DOHH2 (cell line): ENCODE measurements around the gene FRY.
A peak's percentile ranks its signal among the peaks of the same experiment; 100 is the strongest.

Source experiments
- H3F3A ChIP-seq: fragments of 200-600 bp; sonication (generic), shearing (Covaris generic); 2 replicates; pipeline ENCODE4 v1.6.0; 2016; ENCODE audit warnings: antibody characterized with exemption, mild to moderate bottlenecking; ENCODE audit not compliant: control insufficient read depth, insufficient read depth
- H3K27ac ChIP-seq: fragments of 200-600 bp; sonication (generic); 2 replicates; pipeline ENCODE4 v1.5.1; 2014; ENCODE audit warnings: low read depth, mild to moderate bottlenecking, low read length, moderate library complexity
- H3K27me3 ChIP-seq: fragments of 200-600 bp; sonication (generic); 2 replicates; pipeline ENCODE4 v1.6.1; 2014; ENCODE audit warnings: mild to moderate bottlenecking, low read length, mixed read lengths; ENCODE audit not compliant: control insufficient read depth
- H3K36me3 ChIP-seq: fragments of 200-600 bp; sonication (generic); 2 replicates; pipeline ENCODE4 v1.6.1; 2014; ENCODE audit warnings: mild to moderate bottlenecking, low read length, moderate library complexity, mixed read lengths; ENCODE audit not compliant: control insufficient read depth
- H3K4me1 ChIP-seq: fragments of 200-600 bp; sonication (generic); 2 replicates; pipeline ENCODE4 v1.6.1; 2014; ENCODE audit warnings: mild to moderate bottlenecking, low read length, mixed read lengths; ENCODE audit not compliant: control insufficient read depth
- H3K4me2 ChIP-seq: fragments of 200-600 bp; sonication (generic); 2 replicates; pipeline ENCODE4 v1.6.0; 2014; ENCODE audit warnings: mild to moderate bottlenecking, low read length, moderate library complexity
- H3K4me3 ChIP-seq: fragments of 200-600 bp; sonication (generic); 2 replicates; pipeline ENCODE4 v1.5.1; 2014; ENCODE audit warnings: mild to moderate bottlenecking, low read length, mixed read lengths
- H3K79me2 ChIP-seq: fragments of 200-600 bp; sonication (generic); 2 replicates; pipeline ENCODE4 v1.6.1; 2014; ENCODE audit warnings: mild to moderate bottlenecking, low read length, mixed read lengths; ENCODE audit not compliant: control insufficient read depth
- H3K9me2 ChIP-seq: fragments of 200-600 bp; sonication (generic); replicated peaks from 2 replicates; pipeline ENCODE4 v1.6.1; 2014; ENCODE audit warnings: mild to moderate bottlenecking, low read length, mixed read lengths; ENCODE audit not compliant: control insufficient read depth
- H3K9me3 ChIP-seq: fragments of 200-600 bp; sonication (generic); 2 replicates; pipeline ENCODE4 v1.6.1; 2014; ENCODE audit warnings: antibody characterized with exemption, low read length, mixed read lengths; ENCODE audit not compliant: control insufficient read depth, insufficient read depth
- H4K20me1 ChIP-seq: fragments of 200-600 bp; sonication (generic); 2 replicates; pipeline ENCODE4 v1.6.0; 2014; ENCODE audit warnings: low read depth, mild to moderate bottlenecking, antibody characterized with exemption, low read length, moderate library complexity; ENCODE audit not compliant: control insufficient read depth, insufficient read depth
- CTCF ChIP-seq: fragments of 200-600 bp; sonication (generic); IDR thresholded peaks from one replicate; pipeline ENCODE4 v1.5.1; 2014; ENCODE audit warnings: antibody characterized with exemption, mild to moderate bottlenecking, low read depth, low read length; ENCODE audit not compliant: poor library complexity, severe bottlenecking
- EZH2phosphoT487 ChIP-seq: fragments of 200-600 bp; sonication (generic); IDR thresholded peaks from 2 replicates; pipeline ENCODE4 v1.6.1; 2017; ENCODE audit warnings: borderline replicate concordance, mild to moderate bottlenecking, antibody characterized with exemption, low read length, moderate library complexity, mixed read lengths

The FRY gene

GRCh38 chr13:32302461-32302860 is 270.9 kb downstream of the FRY start:
- no peaks in the 10 kb centered on the region for H3K9me3 ChIP-seq
- H3K4me1 ChIP-seq, result no peaks in the 10 kb centered on the region
- no peaks in the 10 kb centered on the region for H3K9me2 ChIP-seq
- no peaks in the 10 kb centered on the region for H3K79me2 ChIP-seq
- TF ChIP-seq EZH2phosphoT487, result no peak
- no peaks in the 10 kb centered on the region for H4K20me1 ChIP-seq
- H3K4me3 ChIP-seq, result no peak overlapping the region
- H3K36me3 ChIP-seq, result no peaks in the 10 kb centered on the region
- no peak overlapping the region for H3K4me2 ChIP-seq
- H3K27ac ChIP-seq, result no peak overlapping the region
- no peaks in the 10 kb centered on the region; the same call in 1 of the 2 replicates for H3K27me3 ChIP-seq
- no peaks in the 10 kb centered on the region for H3F3A ChIP-seq

GRCh38 chr13:32305646-32306045 is 274.1 kb downstream of the FRY start:
- Histone ChIP-seq H3K36me3 (no peaks in the 10 kb centered on the region), H3F3A (peaks cover 3% of the 10 kb centered on the region; the same call in 1 of the 2 replicates), H3K27me3 (no peaks in the 10 kb centered on the region), H3K4me1 (peaks cover 15% of the 10 kb centered on the region), H3K9me3 (no peaks in the 10 kb centered on the region), H4K20me1 (no peaks in the 10 kb centered on the region), H3K79me2 (no peaks in the 10 kb centered on the region), H3K9me2 (no peaks in the 10 kb centered on the region), H3K4me2 (no peak overlapping the region), H3K27ac (no peak overlapping the region), H3K4me3 (no peak overlapping the region)
- no peak for TF ChIP-seq EZH2phosphoT487
- no peak for TF ChIP-seq CTCF

- no peak overlapping the region for H3K27ac ChIP-seq
- peak overlapping the region; percentile 44 for H3K4me2 ChIP-seq
- no peaks in the 10 kb centered on the region for H3K9me2 ChIP-seq
- H3K4me3 ChIP-seq, result peak overlapping the region; percentile 26
- no peaks in the 10 kb centered on the region for H3K79me2 ChIP-seq
- H3K4me1 ChIP-seq, result peaks cover 19% of the 10 kb centered on the region
- no peak for TF ChIP-seq EZH2phosphoT487
- TF ChIP-seq CTCF, result no peak
- H3K9me3 ChIP-seq, result no peaks in the 10 kb centered on the region
- H3F3A ChIP-seq, result peaks cover 3% of the 10 kb centered on the region; the same call in 1 of the 2 replicates
- no peaks in the 10 kb centered on the region for H4K20me1 ChIP-seq
- no peaks in the 10 kb centered on the region for H3K36me3 ChIP-seq
- H3K27me3 ChIP-seq, result no peaks in the 10 kb centered on the region
Observed at GRCh38 chr13:32309312-32310133, 277.9 kb downstream of the FRY start.

GRCh38 chr13:32310134-32310706 is 278.6 kb downstream of the FRY start:
- no peaks in the 10 kb centered on the region for H3K9me2 ChIP-seq
- no peak overlapping the region for H3K27ac ChIP-seq
- H3K79me2 ChIP-seq, result peaks cover 5% of the 10 kb centered on the region; the same call in 1 of the 2 replicates
- H3K4me2 ChIP-seq, result peak overlapping the region; percentile 44
- no peaks in the 10 kb centered on the region for H3K9me3 ChIP-seq
- H4K20me1 ChIP-seq, result no peaks in the 10 kb centered on the region
- TF ChIP-seq CTCF, result peak; percentile 81
- TF ChIP-seq EZH2phosphoT487, result no peak
- no peaks in the 10 kb centered on the region for H3K27me3 ChIP-seq
- H3K36me3 ChIP-seq, result no peaks in the 10 kb centered on the region
- peaks cover 3% of the 10 kb centered on the region; the same call in 1 of the 2 replicates for H3F3A ChIP-seq
- H3K4me3 ChIP-seq, result peak overlapping the region; percentile 26
- H3K4me1 ChIP-seq, result peaks cover 25% of the 10 kb centered on the region
